ENCODE measurements around the gene FAM107B. TPM values are rescaled to one million over a fixed set of nuclear protein-coding genes. Genes with fewer than 3 reads are reported as not detected.

Gene FAM107B
- total RNA-seq, 1 experiment from 2014 or later, result 41.6 TPM

- TF ChIP-seq ZBTB33 (IDR thresholded peaks at IDR 0.05; ENCODE audit: extremely low read depth, insufficient replicate concordance, low read length) (no peak), RAD21 (IDR thresholded peaks at IDR 0.05; ENCODE audit: low read depth) (no peak), ZFX (IDR thresholded peaks at IDR 0.05) (no peak), EZH2 (IDR thresholded peaks at IDR 0.05) (no peak), SP1 (IDR thresholded peaks at IDR 0.05; ENCODE audit: low read depth) (no peak), TCF7L2 (IDR thresholded peaks at IDR 0.05; ENCODE audit: borderline replicate concordance, extremely low read depth, insufficient read depth, insufficient read length) (no peak)
These were observed 149.5 kb downstream of the FAM107B start (continued) for GRCh38 chr10:14625192-14625631.

- no peaks in the 10 kb centered on the region for H3K79me2 ChIP-seq (ENCODE audit: insufficient read depth, low read length)
- H3K4me3 ChIP-seq (replicated peaks in 1 of 2; ENCODE audit: low read depth in 1 of 2, low read length in 2 of 2), result no peak overlapping the region
- H3K9me2 ChIP-seq (ENCODE audit: insufficient read depth), result no peaks in the 10 kb centered on the region
- ChIA-PET RAD21 (ENCODE audit: low non-redundant PET in 1 of 2, low total read pairs in 2 of 2, uncharacterized antibody in 2 of 2, unreplicated experiment in 2 of 2) (interaction anchor here in 1 of 2 experiments (0.7 kb wide), 1 partner anchor 125 kb away, joined by 4 read pairs; no protein-coding TSS in a partner anchor), CTCF (no interaction called here), POLR2A (no interaction called here)
- H3K4me2 ChIP-seq (ENCODE audit: low read length), result no peak overlapping the region
- ATAC-seq, result no peak
- TF ChIP-seq ZNF274 (IDR thresholded peaks at IDR 0.05; ENCODE audit: low read depth, low read length) (no peak), ZFX (IDR thresholded peaks at IDR 0.05) (no peak), CBX3 (IDR thresholded peaks at IDR 0.05; ENCODE audit: low read depth) (no peak), CTCF (IDR thresholded peaks at IDR 0.05 in 2 of 3, conservative IDR thresholded peaks at IDR 0.05 in 1 of 3; ENCODE audit: borderline replicate concordance in 1 of 3, insufficient read depth in 1 of 3, low read depth in 2 of 3, low read length in 2 of 3) (no peak), MAX (IDR thresholded peaks at IDR 0.05) (no peak), EZH2phosphoT487 (IDR thresholded peaks at IDR 0.05; ENCODE audit: borderline replicate concordance) (no peak), EZH2 (IDR thresholded peaks at IDR 0.05) (no peak), RAD21 (IDR thresholded peaks at IDR 0.05; ENCODE audit: low read depth) (no peak), TCF7L2 (IDR thresholded peaks at IDR 0.05; ENCODE audit: borderline replicate concordance, extremely low read depth, insufficient read depth, insufficient read length) (no peak), ATF3 (IDR thresholded peaks at IDR 0.05) (no peak), JUND (IDR thresholded peaks at IDR 0.05) (no peak), ELF1 (IDR thresholded peaks at IDR 0.05; ENCODE audit: borderline replicate concordance, low read depth) (no peak), CEBPB (IDR thresholded peaks at IDR 0.05; ENCODE audit: low read depth) (no peak), POLR2AphosphoS5 (IDR thresholded peaks at IDR 0.05; ENCODE audit: low read depth, low read length) (no peak), REST (IDR thresholded peaks at IDR 0.05; ENCODE audit: low read depth) (no peak)
- no peaks in the 10 kb centered on the region for H3K36me3 ChIP-seq (ENCODE audit: control insufficient read depth in 1 of 2, insufficient read depth in 2 of 2, low read length in 2 of 2)
- no peak overlapping the region for H2AFZ ChIP-seq (ENCODE audit: low read depth, low read length, poor library complexity, severe bottlenecking)
- no peaks in the 10 kb centered on the region for H4K20me1 ChIP-seq (ENCODE audit: insufficient read depth)
- intact Hi-C loops (cut with micrococcal nuclease), result no loop called here
- H3K27me3 ChIP-seq (ENCODE audit: insufficient read depth, low read length), result no peaks in the 10 kb centered on the region
- DNase-seq (ENCODE audit: low read depth, low spot score), result no peak
- BruUV-seq (replicated peaks), result no TSS peak
- no peaks in the 10 kb centered on the region for H3K4me1 ChIP-seq (ENCODE audit: control insufficient read depth in 1 of 2, insufficient read depth in 2 of 2, low read length in 2 of 2)
- no peak overlapping the region for H3K9ac ChIP-seq (ENCODE audit: low read length)
- H3K9me3 ChIP-seq (ENCODE audit: control insufficient read depth in 1 of 2, insufficient read depth in 1 of 2, low read depth in 1 of 2, low read length in 2 of 2), result no peaks in the 10 kb centered on the region
- H3K27ac ChIP-seq (ENCODE audit: low read depth, low read length), result no peak overlapping the region
These were observed 150.1 kb downstream of the FAM107B start for GRCh38 chr10:14624600-14624999.
